HG03342 (cell line): ENCODE data around the gene P4HB.

ENCODE experiments used
- ATAC-seq: cut with Tn5 transposase; IDR thresholded peaks from one replicate; pipeline ENCODE4 v1.9.1; 2021; ENCODE audit warnings: mild to moderate bottlenecking, moderate library complexity; ENCODE audit not compliant: unreplicated experiment

The P4HB gene

DNA sequence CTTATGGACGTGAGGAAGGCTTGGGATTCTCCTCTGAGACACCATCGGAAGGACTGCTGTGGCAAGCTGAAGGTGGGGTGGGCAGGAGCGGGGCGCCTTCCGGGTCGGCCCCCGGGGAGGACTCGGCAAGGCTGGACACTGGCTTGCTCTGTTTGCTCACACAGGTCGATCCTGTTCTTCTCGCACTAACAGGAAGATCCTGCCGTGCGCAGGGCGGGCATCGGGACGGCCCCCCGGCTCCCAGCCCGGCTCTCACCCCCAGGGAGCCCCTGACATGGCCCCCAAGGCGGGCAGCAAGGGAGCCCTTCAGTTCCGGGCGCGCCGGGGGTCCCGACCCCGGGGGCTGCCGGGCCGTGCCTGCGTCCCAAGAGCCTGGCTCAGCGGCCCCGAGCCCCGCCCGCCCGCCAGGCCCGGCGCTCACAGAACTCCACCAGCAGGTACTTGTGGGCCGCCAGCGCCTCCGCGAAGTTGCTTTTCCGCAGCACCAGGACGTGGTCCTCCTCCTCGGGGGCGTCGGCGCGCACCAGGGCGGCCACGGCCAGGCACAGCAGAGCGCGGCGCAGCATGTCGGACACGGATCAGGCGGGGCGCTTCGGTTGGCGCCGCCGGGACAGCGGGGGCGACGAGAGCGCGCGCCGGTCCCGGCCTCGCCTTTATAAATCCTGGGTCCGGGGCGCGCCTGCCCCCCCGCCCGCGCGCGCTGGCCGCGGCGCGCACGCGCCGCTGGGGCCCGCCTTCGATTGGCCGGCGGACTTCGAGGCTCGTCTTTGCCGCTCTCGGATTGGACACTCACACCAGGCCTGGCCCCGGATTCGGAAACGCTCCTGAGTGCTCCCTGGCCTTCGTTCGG lies at the start of gene P4HB:
TSS of gene P4HB (minus strand) at position 630 of the 850 bp plus-strand sequence. CDS start at position 566, 64 bp downstream.
- no peak for ATAC-seq

DNA sequence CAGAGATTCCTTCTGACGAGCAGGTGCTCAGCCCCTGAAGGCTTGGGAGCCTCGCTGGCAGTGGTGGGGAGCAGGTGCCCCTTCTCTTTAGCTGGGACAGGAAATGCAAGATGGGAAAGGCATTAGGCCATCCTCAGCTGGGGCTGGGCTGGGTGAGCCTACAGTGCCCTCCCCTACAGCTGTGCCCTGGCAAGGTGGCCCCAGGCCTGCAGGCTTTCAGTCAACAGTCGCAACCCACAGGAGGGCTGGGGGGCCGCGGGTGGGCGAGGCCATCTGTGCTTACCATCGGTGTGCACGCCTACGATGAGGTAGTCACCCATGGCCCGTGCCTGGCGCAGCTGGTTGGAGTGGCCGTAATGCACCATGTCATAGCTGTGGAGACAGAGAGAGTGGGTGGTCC lies 48.9 kb upstream of the P4HB start:
- no peak for ATAC-seq

DNA sequence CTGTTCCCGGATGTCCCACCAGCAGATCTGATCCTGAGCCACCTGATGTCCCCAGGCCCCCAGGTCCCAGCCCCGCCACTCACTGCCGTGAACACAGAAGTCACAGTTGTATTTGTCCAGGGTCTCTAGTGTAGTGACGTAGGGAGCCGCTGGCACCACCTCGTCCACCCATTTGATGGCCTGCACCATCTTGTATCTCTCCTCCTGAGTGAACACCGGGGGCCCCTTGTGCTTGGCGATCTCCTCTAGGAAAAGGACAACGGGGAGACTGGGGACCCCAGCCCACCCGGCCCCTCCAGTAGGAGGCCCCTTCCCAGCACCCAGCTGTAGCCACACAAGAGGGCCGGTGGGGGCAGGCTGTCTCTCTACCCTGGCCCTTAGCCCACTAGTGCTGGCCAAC lies 48.5 kb upstream of the P4HB start:
- ATAC-seq: no peak

DNA sequence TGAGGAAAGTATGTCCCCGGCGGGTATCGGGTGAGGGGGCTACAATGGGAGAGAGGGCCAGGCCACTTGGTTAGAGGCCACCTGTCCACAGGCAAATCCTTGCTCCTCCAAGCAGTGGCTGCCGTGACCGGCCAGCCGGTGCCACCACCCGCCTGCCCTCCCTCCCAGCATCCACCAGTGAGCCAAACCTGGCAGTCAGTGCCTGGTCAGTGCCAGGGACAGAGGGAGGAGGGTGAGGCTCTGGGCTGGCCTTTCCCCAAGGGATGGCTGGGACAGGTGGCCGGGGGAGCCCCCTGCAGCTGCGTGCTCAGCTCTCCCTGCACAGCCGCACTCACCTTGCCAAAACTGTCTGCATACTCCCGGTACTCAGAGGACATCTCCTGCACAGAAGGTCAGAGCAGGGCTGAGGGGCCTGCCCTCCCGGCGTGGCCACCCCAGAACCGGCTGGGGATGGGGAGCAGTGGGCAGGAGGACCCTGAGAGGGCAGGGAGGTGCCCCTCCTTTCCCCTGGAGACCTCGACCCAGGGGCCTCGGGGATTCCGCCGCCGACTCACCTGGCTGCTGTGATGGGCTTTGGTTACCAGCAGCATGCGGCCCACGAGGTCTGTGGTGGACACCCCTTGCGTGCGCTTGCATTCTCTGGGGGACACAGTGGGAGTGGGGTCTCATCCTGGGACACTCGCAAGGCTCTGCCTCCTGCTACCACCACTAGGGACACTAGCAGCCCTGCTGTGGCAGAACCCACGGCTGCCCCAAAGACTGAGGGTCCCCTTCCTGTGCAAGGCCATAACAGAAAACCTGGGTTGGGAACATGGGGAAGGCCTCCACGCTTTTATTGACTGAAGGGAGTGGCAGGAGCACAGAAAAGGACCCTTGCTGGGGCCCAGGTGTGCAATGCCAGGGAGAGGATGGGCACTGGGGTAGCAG lies 47.1 kb upstream of the P4HB start:
- ATAC-seq: no peak

DNA sequence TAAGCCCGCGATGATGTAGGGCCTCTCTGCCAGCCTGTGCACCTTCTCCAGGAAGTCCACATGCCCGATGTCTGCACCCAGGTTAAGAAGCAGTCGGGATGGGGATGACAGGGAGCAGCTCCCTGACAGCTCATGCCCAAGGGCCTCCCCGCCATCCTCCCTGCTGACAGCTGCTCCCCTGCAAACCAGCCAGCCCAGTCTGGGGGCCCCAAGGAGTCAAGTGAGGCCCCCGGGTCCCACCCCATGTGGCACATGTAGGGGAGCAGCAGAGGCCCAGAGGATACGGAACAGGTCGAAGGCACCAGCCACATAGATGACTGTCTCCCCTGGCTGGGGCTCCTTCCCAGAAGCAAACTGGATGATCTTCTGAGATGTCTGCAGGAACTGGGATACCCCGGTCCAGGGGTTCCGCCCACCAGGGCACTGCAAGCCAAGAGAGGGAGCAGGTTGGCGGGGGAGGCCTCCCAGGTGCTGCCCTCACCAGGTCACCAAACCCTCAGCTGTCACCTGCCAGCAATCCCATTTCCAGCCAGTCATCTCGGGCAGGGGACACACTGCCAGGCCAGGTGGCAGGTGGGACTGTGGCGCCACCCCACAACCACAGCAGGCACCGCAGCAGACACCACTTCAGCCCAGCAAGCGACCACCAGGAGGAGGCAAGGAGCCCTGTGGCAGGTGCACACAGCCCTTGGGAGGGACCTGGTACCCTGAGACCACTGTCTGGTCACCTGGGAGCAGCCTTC lies 46.3 kb upstream of the P4HB start:
- no peak for ATAC-seq

DNA sequence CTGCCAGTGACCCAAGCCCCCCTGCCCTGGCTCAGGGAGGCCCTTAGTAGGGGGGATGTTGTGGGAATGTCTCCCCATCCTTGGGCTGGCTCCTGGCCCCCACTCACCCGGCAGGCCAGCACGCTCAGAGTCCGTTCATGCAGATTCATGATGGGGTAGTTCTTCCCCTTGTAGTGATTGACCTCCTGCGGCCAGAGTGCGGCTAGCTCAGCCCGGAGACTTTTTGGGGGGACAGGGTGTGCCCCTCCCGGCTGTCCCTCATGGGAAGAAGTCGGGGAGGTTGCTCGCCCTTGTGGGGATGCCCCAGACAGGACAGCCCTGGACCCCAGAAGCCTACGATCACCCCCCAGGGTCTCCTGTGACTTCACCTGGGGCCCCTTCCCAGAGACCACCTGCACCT lies 45.7 kb upstream of the P4HB start:
- ATAC-seq: no peak

DNA sequence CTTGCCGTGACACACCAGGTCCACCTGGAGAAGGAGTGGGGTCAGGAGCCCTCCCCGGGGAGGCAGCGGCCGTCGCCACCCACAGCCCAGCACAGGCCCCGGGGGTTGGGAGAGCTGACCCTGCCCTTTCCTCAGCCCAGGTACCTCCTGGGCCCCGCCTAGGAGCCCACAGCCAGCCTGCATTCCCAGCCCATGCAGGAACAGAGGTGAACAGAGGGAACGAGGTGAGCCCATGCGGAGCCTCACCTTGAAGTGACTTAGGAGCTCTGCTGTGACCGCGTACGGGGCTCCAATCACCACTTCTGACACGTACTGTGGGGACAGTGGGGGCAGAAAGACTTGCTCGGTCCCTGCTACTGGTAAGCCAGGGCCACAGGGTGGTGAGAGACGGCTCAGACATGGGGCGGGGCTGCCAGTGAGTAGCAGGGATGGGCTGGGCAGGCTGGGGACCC lies 45.1 kb upstream of the P4HB start:
- ATAC-seq: no peak

DNA sequence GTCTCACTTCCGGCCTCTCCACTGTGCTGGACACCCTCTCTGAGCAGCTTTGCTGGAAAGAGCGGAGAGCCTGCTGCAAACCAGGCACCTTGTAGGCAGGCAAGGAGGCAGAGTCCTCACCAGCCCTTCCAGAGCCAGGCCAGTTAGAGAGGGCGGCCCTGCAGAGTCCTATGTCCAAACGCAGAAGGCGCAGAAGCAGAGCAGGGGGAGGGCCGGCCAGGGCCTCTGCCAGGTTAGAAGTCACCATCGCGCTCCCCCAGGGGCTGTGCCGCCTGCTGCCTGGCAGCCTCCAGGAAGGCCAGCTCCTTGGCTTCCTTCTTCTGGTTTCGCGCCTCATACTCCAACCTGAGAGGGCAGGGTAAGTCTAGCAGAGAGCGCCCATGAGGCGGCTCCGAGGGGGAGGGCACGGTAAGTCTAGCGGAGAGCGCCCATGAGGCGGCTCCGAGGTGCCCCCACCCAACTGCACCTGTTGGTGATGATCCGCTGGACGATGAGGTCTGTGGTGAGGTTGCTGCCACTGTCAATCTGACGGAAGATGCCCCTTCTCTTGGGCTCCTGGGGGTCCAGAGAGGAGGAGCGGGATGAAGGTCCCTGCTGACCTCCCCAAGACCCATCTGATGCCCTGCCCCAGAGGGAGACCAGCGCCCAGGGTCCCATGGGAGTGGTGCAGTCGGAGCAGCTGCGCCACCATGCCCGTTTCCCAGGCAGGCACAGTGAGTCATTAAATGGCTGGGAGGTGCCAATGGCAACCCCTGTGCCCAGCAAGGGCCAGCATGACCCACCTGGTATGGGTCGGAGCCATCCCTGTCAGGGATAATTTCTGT lies 44.5 kb upstream of the P4HB start:
- no peak for ATAC-seq

DNA sequence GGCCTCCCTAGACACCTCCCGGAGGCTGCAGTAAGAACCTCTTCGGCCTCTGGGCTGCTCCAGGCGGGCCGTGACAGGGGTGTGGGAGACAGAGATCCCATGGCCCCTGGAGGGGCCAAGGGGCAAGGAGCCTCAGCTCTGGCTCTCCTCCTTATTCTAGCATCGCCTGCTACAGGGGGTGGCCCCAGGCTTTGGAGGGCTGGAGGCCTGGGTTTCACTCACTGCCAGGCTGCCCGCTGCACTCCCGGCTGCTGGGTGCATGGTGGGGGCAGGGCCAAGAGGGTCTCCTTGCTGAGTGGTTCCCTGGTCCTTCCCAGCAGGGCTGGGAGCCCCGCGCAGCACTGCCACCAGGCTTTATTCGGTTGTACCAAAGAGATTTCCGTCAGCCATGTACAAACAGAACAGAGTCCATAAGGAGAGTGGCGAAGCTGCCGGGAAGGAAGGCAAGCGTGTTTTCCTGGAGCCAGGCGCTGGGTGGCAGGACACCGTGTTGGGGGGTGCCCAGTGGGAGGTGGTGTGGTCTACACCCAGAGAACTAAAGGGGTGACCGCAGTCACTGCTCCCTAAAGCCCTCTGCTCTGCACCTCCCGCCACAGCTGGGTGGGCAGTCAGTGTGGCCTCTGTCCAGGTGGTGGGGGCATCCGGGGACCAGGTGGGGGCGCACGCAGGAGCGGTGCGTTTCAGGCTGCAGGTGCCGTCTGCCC lies 43.7 kb upstream of the P4HB start:
- no peak for ATAC-seq

DNA sequence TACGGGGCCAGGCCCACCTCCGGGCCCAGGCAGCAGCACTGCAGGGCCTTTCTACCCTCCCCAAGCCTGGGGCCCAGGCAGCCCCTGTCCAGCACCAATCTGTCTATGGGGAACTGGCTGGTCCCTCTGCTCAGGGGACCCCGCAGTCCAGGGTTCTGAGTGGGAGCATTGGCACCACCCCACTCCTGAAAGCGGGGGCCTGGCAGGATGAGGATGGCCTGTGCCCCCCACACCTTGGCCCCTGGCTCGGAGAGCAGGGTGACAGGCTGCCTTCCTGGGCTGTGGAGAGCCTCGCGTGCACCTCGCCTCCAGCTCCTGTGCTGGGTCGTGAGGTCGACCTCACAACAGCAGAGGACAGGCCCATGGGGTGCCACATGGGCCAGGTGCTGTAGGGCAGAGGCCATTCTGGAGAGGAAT lies 43.1 kb upstream of the P4HB start:
- ATAC-seq: no peak

DNA sequence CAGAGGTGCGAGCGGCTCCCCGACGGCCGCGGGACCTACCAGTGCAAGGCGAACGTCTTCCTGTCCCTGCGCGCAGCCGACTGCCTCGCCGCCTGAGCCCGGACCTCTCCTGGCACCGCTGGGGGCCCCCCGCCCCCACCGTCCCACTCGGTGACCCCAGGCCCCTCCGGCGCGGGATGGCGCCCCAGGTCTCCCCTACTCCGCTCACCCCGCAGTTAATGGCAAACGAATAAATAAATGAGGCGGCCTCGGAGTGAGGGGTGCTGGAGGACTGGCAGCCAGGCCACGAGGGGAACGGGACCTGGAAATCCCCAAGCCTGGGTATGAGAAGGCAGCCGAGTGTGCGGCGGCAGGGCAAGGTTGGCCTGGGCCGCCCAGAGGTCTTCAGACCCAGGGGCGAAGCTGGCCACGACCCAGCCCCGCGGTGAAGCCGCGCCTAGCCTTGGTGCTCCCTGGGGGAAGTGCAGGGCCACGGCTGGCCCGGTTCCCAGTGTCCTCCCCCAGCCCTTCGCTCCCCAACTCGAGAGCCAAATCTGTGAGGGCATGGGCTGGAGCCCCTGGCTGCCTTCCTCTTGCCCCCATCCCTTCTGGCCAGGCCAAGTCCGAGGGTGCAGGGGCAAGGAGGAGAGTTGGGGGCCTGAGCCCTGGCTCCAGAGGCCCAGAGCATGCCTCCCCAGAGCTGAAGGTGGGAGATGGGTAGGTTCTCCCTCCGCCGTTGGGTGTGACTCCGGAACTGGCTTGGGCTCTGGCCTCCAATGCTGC lies 42.5 kb upstream of the P4HB start:
- ATAC-seq: no peak

DNA sequence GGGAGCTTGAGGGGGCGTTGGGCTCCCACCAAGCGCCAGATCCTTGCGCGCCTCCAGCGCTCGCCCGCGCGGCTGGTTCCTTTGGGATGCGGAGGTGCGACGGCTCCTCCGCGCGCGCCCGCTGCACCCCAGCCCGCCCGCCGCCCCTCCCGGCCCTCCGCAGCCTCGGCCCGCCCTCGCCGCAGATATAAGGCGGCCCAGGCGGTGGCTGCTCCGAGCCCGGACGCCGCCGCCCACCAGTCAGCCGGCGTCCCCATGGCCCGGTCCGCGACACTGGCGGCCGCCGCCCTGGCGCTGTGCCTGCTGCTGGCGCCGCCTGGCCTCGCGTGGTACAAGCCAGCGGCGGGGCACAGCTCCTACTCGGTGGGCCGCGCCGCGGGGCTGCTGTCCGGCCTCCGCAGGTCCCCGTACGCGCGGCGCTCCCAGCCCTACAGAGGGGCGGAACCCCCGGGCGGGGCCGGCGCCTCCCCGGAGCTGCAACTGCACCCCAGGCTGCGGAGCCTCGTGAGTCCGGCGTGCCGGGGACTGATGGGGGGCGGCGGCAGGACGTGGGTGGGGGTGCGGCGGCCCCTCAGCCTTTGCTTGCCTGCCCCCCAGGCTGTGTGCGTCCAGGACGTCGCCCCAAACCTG lies 41.8 kb upstream of the P4HB start, which contains the start of gene NPB:
TSS of gene NPB (plus strand) at position 216 of the 630 bp plus-strand sequence. CDS start at position 256, 40 bp downstream.
- ATAC-seq: no peak

DNA sequence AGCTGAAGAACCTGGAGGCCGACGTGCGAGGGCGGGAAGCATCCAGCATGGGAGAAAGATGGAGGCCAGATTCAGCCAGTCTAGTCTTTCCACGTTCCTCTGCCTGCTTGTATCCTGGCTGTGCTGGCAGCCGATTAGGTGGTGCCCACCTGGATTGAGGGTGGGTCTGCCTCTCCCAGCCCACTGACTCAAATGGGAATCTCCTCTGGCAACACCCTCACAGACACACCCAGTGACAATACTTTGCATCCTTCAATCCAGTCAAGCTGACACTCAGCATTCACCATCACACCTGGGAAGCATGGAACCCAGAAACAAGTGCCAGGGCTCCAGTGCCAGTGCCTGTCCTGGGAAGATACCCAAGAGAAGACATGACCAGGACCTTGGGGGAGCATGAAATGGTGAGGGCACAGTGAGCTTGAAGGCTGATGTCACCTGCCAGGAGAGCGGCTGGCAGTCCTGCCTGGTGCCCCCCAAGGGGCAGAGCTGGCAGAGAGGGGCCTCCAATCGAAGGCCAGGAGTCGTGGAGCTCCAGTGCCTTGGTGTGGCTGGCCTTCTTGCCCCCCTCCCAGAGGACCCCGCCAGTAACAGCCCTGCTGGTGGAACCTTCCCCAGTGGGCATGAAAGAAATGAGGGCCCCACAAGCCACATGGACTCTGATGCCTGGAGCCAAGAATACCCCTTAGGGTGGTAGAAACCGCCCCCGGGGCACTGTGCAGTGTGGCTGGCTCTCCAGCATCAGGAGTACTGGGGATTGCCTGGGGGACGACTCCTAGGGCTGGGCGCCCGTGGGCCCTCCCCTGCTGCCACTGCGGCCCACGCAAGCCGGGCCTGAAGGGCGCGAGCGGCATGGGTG lies 41.1 kb upstream of the P4HB start:
- no peak for ATAC-seq

DNA sequence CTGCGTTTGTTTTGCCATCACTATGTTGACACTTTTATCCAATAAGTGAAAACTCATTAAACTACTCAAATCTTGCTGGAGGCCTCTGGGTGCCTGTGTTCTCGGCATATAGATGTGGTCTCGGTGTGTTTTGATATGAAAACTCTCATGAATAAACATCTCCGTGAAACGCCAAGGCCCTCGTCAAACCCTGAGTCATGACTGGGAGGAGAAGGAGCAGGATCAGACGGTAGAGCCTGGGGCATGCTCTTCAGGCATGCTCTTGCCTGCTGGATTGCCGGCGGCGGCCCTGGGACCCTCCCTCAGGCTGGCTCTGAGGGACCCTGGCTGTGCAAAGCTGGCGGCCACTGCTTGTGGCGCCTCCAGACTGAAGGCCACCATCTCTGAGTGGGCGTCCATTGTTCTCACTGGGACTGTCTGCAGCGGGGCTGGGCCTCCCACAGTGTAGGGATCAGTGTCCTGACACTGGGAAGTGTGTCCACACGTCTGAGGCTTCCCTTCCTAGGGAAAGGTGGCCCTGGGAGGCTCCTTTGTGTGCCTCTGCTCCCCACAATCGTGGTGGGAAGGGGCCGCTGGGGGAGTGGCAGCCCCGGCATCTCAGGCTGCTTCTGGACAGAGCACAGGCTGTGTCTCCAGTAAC lies 40.0 kb upstream of the P4HB start:
- no peak for ATAC-seq

DNA sequence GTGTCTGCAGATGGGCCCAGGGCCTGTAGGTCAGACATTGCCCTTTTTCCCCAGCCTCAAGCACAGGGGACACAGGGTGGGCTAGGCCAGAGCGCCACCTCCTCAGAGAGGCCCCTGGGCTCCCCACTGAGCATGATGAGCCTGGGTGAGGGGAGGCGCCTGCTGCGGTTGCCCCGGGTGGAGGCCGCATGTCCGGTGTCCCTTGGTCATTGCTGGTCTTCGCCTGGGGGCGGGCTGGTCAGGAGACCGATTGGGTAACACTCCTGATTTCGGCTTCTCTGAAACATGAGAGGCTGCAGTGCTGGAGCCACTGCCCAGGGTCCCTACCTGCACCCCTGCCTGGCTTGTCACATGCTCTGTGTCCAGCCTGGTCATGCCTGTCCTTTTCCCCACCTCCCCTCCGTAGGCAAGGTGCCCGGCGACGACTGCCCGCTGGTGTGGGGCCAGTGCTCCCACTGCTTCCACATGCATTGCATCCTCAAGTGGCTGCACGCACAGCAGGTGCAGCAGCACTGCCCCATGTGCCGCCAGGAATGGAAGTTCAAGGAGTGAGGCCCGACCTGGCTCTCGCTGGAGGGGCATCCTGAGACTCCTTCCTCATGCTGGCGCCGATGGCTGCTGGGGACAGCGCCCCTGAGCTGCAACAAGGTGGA lies 39.3 kb upstream of the P4HB start:
- no peak for ATAC-seq

DNA sequence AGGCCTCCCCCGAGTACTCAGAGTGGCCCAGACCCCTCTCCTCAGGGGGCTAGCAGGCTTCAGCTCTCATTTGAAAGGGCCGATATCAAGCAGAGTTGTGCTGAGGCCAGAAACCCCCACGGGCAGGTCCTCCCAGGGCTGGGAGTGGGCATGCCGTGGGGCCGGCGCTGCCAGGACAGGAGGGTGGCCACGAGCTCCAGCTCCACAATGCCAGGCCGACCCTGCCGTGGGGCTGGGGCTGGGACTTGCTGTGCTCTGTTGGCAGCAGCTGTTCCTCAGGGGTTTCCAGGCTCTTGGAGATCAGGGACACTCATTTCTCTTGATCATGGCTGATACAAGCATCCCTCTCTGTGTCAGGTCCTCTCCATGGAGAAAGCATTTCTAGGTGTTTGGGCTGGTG lies 38.5 kb upstream of the P4HB start:
- ATAC-seq: no peak
